GM10847 (cell line): ENCODE measurements around the gene MAP7D1.

Experiments used
- POLR2A ChIP-seq: IDR thresholded peaks from 2 replicates; pipeline ENCODE4 v1.6.1; 2011; ENCODE audit not compliant: insufficient read length; ENCODE audit errors: extremely low read depth

The MAP7D1 gene

GRCh38 chr1:36222481-36223380, 66.8 kb downstream of the MAP7D1 start:
- no peak for TF ChIP-seq POLR2A

GRCh38 chr1:36223381-36223995, 67.5 kb downstream of the MAP7D1 start:
- no peak for TF ChIP-seq POLR2A

- TF ChIP-seq POLR2A = peak; percentile 63
These were observed 68.1 kb downstream of the MAP7D1 start, which contains the start of gene THRAP3 for GRCh38 chr1:36223996-36224536. Gene THRAP3 (plus strand): TSS chr1:36224443. CDS start chr1:36282564, 58,121 bp downstream.

- no peak for TF ChIP-seq POLR2A
These were observed 68.8 kb downstream of the MAP7D1 start for GRCh38 chr1:36224537-36225282.

GRCh38 chr1:36225283-36225899, 69.4 kb downstream of the MAP7D1 start:
- TF ChIP-seq POLR2A = no peak
